Hypothalamus (tissue), 51 donors: ENCODE results near the gene EIF1.
"Not testable (repeated sequence)": the region's sequence is repeated elsewhere in the genome, so short reads cannot be mapped to it uniquely, and the experiment has no call there.

Experiments used
- DNase-seq, 51 donors: peaks; one replicate each; lab custom pipeline; 2025; lab: John Stamatoyannopoulos, UW

EIF1 gene

GRCh38 chr17:41688641-41689496 is at the start of gene EIF1:
EIF1 (plus strand) TSS chr17:41688885; CDS start chr17:41689039, 154 bp downstream.
- DNase-seq = peak; percentile 97 to 100 (median 100)

- no peak for DNase-seq
Observed at GRCh38 chr17:41638941-41639340, 49.7 kb upstream of the EIF1 start.

GRCh38 chr17:41639492-41640473 is 48.9 kb upstream of the EIF1 start:
- DNase-seq = no peak

DNA sequence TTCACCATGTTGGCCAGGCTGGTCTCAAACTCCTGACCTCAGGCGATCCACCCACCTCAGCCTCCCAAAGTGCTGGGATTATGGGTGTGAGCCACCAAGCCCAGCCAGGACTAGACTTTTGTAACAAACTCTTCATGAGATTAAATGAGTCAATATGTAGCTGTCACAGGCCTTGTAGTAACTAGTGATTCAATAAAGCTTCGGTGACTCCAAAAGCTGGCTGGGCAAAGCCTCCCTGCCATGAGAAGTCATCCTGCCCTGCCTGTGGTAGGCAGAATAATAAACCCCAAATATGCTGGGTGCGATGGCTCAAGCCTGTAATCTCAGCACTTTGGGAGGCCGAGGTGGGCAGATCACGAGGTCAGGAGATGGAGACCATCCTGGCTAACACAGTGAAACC is 48.1 kb upstream of the EIF1 start:
- not testable (repeated sequence) for DNase-seq

DNA sequence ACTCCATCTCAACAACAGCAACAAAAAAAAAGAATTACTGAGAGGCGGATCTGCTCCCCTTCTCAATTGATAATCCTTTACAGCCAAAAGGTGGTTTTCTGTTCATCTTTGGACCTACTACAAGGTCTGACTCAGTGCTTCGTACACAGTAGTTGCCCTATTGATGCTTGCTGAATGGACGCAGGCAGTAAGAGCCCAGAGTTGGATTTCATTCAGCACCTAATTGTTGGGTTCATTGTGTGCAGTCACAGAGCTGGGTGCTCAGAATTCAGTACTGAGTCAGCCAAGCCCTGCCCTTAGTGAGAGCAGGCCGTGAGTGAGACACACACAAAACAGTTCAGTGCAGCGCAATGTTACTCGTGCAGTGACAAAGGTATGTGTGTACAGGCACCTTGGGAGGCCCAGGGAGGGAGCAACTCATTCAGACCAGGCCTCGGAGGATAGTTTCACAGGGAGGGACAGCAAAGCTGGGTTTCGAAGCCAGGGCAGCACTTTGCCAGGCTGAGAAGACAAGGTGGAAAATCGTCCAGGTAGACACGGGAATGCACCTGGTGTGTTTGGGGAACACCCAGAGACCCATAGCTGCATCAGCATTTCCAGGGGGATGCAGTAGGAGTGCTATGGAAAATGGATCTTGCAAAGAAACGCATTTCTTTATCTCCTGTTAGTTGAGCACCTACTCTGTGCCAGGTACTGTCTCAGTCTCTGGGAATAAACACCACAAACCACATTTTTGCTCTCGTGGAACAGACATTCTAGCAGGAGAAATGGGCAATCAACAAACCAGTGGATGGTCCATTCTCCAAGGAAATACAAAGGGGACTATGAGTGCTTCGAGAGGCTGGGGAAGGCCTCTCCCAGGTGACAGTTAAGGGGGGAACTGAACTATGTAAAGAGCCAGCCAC is 46.2 kb upstream of the EIF1 start:
- DNase-seq = peak in 1 of 51 donors; percentile 9

DNA sequence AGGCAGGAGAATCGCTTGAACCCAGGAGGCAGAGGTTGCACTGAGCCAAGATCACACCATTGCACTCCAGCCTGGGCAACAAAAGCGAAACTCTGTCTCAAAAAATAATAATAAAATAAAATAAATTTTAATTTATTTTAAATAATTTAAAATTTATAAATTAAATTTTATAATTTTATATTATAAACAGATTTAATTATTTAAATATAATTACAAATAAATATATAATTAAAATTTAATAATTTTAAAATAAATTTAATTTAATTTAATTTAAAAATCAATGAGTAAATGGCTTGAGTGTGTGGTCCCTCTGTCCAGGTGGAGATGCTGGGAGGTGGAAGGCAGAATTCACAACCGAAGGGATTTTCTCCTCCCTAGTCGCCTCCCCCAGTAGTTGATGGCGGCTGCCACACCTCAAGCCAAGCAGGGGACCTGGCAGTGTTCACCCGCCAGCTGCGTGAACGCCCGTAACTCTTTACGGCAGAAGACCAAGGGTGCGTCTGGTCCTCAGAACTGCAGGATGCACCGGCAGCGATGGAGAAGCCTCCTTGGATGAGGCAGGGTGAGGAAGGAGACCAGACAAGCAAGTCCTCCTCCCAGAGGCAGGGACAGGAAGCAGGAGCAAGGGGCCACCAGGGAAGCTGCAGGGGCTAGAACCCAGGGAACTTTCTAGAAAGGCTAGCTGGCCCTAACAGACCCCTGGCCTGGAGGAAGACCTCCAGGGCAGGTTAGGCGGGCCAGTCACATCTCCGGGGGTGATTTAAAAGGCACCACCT is 41.5 kb upstream of the EIF1 start:
- DNase-seq = no peak

DNA sequence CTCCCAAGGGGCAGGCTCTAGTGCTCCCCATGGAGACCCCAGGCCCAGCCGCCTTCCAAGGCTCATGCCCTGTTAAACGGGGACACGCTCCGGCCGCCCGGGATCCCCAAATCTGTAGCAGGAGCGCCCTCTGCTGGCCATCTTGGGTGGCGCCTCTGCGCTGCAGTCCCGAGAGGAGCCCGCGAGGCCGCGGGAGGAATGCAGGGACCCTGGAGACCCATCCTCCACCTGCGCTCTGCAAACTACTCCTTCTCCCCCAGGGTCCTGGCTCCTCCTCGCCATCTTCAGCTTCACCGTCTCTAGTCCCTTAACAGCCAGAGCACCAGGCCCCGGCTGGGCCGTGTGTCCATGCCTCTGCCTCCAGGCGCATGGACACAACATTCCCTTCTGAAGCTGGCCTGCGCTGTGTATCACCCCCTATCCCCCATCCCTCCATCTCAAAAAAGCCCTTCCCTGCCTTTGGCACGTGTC is 40.7 kb upstream of the EIF1 start:
- DNase-seq = peak; percentile 3 to 91 (median 73)

GRCh38 chr17:41648411-41649195 is 40.1 kb upstream of the EIF1 start:
- peak in 50 of 51 donors; percentile 5 to 84 (median 62) for DNase-seq

GRCh38 chr17:41649923-41650519 is 38.7 kb upstream of the EIF1 start:
- DNase-seq = no peak

GRCh38 chr17:41650794-41651624 is 37.7 kb upstream of the EIF1 start:
- no peak for DNase-seq

GRCh38 chr17:41651625-41652460 is 36.8 kb upstream of the EIF1 start:
- peak in 22 of 51 donors; percentile 5 to 50 (median 18) for DNase-seq

DNA sequence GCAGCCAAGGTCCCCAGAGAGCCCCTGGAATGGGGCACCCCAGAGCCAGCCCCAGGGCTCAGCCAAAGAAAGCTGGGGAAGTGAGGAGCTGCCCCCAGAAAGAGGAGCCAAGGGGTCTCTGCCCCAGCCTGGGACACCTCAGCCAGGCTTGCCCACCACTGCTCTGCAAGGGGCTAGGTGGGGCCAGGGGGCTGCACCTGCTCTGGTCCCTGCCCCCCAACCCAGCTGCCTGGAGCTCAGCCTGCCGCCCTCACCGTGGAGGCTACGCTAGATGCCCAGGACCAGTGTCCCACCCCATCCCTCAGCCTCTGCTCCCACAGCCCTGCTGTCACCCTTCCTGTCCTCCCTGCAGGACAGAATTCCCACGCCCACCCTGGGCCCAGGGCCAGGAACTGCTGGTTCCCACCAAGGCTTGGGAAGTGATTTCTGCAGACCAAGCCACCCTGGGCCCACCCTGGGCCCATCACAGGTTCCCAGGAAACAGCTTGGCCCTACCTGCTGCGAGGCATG is 36.2 kb upstream of the EIF1 start:
- no peak for DNase-seq

- DNase-seq = no peak
Observed at GRCh38 chr17:41653421-41653820, 35.3 kb upstream of the EIF1 start.

- DNase-seq = no peak
Observed at GRCh38 chr17:41653892-41654677, 34.6 kb upstream of the EIF1 start.
